ENCODE data around the gene PCDHGA7. TPM values are rescaled to one million over a fixed set of nuclear protein-coding genes. Genes with fewer than 3 reads are reported as not detected.
"Not testable (repeated sequence)": the region's sequence is repeated elsewhere in the genome, so short reads cannot be mapped to it uniquely, and the experiment has no call there.

Gene PCDHGA7
- not detected for total RNA-seq

DNA sequence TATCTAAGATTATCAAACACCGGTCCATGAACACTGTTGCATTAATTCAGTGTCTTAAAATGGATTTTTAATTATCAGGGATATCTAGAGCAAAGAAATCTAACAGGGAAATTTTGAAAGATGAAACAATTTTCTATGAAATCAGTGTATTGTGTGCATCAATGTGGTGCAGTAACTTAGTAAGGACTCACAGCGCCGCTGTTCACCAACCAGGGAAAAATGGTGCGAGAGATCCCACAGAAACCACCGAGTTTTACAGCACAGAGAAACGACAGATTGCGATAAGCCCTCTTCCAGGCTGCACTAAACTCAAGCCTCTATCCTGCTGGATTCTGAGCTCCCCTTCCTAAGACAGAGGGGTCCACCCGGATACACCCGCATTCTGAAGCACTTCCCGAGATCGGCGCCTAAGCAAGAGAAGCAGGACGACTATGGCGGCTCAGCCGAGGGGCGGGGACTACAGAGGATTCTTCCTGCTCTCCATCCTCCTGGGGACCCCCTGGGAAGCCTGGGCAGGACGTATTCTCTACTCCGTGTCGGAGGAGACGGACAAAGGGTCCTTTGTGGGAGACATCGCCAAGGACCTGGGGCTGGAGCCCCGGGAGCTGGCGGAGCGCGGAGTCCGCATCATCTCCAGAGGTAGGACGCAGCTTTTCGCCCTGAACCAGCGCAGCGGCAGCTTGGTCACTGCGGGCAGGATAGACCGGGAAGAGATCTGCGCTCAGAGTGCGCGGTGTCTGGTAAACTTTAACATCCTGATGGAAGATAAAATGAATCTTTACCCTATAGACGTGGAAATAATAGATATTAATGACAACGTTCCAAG is at the start of gene PCDHGA7:
PCDHGA7 (plus strand) TSS at position 274 of the 826 bp plus-strand sequence; CDS start at position 432, 158 bp downstream.
- DNase-seq: no peak

DNA sequence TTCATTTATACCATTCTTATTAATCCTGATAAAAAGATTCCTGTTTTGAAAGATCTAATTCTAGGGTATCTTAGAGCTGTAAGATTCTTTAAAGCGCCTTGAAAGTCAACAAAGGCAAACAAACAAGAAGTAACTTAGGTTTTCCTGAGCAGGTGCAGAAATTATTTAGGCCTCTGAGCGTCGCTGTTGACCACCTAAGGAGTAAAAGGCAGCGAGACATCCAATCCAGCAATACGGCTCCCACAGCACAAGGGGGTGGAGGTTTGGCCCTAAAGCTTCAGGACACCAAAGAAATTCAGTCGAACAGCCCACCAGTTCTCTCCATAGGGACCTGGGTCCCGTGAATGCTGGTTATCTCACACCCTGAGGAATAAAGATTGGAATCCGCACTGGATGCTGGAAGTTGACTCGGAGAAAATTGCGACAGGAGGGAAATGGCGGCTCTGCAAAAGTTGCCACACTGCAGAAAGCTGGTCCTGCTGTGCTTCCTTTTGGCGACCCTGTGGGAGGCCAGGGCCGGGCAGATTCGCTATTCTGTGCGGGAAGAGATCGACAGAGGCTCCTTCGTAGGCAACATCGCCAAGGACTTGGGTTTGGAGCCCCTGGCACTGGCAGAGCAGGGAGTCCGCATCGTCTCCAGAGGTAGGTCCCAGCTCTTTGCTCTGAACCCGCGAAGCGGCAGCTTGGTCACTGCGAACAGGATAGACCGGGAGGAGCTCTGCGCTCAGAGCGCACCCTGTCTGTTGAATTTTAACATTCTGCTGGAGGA is 43.8 kb upstream of the PCDHGA7 start, which contains the start of gene PCDHGA2:
PCDHGA2 (plus strand) TSS at position 223 of the 769 bp plus-strand sequence.
- no peak for DNase-seq

- not testable (repeated sequence) for DNase-seq
Observed at GRCh38 chr5:141340781-141341354, 41.7 kb upstream of the PCDHGA7 start.

DNA sequence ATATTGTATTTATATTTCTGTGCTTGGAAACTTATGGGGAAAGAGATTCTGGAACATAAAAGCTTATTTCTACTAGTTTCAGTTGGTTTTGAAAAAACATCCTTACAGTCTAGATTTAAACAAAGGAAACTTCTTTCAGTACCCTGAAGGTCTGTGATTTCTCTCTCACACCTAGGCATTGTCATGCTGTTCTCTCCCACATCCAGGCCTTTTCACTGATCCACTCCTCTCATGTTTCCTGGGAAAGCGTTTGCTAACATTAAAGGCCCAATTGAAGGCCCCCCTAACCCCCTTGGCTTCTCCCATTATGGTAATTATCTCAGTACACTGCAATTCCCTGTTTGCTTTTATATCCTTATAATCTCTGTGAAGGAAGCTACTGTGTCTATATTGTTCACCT is 39.8 kb upstream of the PCDHGA7 start:
- no peak for DNase-seq

DNA sequence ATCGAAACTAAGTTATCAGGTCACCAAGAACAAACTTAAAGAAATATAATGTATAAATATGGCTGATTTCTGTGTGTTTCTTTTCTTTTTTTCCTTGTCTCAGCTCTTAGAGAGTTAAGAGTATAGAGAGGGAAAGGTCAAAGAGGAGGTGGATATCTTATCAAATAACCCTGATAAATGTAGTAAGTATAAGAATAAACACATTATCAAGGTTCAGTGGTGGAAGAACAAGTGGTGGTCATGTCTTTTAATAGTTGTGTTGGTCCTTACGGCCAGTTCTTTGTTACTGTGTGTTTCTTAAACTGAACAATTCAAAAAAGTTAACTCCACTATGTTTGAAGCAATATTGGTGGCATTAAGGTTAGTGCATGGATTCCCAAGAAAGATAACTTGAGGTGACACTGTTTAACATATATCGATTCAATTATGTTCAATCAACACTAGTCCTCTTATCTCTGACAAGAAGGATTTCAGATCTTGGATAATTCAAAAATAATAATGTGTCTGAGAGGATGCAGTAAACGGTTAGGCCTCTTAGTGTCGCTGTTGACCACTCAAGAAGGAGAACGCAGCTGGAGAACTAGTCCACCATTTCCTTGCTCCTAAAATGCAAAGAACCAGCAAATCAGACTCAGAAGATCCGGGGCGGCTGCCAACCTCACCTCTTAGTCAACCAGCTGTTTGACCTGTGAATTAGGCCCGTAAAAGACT is 39.1 kb upstream of the PCDHGA7 start, which contains the start of gene PCDHGA3:
PCDHGA3 (plus strand) TSS at position 588 of the 711 bp plus-strand sequence. CDS start 205 bp downstream, outside the sequence.
- DNase-seq: no peak

- DNase-seq: no peak
Observed at GRCh38 chr5:141343953-141344463, 38.5 kb upstream of the PCDHGA7 start.

- DNase-seq: no peak
Observed at GRCh38 chr5:141345327-141345726, 37.2 kb upstream of the PCDHGA7 start.

GRCh38 chr5:141346017-141346416 is 36.5 kb upstream of the PCDHGA7 start:
- not testable (repeated sequence) for DNase-seq

GRCh38 chr5:141349917-141350619 is 32.5 kb upstream of the PCDHGA7 start, which contains the start of gene PCDHGB1:
TSS of gene PCDHGB1 (plus strand) at chr5:141350099. CDS start at chr5:141350261, 162 bp downstream.
- peak; percentile 16 for DNase-seq

DNA sequence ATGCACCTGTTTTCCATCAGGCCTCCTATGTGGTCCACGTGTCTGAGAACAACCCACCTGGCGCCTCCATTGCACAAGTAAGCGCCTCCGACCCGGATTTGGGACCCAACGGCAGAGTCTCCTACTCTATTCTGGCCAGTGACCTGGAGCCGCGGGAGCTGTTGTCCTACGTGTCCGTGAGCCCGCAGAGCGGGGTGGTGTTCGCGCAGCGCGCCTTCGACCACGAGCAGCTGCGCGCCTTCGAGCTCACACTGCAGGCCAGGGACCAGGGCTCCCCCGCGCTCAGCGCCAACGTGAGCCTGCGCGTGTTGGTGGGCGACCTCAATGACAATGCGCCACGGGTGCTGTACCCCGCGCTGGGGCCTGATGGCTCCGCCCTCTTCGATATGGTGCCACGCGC is 31.0 kb upstream of the PCDHGA7 start:
- no peak for DNase-seq

DNA sequence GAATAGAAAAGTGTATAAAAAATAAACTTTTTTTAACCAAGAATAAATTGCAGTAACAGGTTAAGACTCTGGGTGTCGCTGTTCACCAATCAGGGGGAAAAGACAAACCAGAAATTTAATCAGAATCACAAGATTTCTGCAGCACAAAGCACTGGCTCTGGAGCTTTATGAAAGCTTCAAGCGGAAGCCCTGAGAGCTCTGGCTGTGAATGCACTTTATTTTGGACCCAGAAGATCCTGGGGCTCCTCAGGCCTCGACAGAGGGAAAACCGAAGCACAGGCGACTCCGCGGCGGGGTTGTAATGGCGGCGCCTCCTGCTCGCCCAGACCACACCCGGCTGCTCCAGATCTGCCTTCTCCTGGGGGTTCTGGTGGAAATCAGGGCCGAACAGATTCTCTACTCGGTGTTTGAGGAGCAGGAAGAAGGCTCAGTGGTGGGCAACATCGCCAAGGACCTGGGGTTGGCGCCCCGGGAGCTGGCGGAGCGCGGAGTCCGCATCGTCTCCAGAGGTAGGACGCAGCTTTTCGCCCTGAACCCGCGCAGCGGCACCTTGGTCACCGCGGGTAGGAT is 27.6 kb upstream of the PCDHGA7 start, which contains the start of gene PCDHGA4:
PCDHGA4 (plus strand) TSS at position 122 of the 570 bp plus-strand sequence; CDS start at position 209, 87 bp downstream.
- no peak for DNase-seq

GRCh38 chr5:141355641-141356040 is 26.9 kb upstream of the PCDHGA7 start:
- DNase-seq: no peak

DNA sequence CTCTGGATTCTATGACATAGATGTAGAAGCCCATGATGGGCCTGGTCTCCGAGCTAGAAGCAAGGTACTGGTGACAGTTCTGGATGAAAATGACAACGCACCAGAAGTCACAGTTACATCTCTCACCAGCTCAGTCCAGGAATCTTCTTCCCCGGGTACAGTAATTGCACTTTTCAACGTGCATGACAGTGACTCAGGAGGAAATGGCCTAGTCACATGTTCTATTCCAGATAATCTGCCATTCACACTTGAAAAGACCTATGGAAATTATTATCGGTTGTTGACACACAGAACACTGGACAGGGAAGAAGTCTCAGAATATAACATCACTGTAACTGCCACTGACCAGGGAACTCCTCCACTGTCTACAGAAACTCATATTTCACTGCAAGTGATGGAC is 26.4 kb upstream of the PCDHGA7 start:
- DNase-seq: no peak

DNA sequence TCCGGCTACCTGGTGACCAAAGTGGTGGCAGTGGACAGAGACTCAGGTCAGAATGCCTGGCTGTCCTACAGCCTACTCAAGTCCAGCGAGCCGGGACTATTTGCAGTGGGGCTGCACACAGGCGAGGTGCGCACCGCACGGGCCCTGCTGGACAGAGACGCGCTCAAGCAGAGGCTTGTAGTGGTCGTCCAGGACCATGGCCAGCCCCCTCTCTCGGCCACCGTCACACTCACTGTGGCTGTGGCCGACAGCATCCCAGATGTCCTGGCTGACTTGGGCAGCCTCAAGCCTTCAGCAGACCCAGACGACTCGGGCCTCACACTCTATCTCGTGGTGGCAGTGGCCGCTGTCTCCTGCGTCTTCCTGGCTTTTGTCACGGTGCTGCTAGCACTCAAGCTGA is 25.6 kb upstream of the PCDHGA7 start:
- no peak for DNase-seq

DNA sequence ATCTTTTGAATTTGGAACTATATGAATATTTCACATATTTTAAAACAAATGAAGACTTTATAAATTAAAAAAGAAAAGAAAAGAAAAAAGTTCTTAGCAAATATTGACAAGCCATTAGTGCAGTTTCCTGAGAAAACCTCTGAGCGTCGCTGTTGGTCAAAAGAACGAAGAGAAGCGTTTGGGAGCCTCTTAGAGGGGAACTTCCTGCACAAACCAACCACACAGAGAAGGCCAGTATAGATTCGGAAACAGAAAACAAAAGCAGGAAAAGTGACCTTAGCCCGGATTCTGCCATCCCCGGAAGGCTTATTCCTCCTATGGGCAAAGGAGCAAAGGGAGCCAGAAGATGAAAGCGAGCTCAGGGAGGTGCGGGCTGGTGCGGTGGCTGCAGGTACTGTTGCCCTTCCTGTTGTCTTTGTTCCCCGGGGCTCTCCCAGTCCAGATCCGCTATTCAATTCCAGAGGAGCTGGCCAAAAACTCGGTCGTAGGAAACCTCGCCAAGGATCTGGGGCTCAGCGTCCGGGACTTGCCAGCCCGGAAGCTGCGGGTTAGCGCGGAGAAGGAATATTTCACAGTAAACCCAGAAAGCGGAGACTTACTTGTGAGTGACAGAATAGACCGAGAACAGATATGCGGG is 22.6 kb upstream of the PCDHGA7 start, which contains the start of gene PCDHGB2:
PCDHGB2 (plus strand) TSS at position 205 of the 637 bp plus-strand sequence; CDS start at position 347, 142 bp downstream.
- no peak for DNase-seq

GRCh38 chr5:141360685-141361084 is 21.9 kb upstream of the PCDHGA7 start:
- no peak for DNase-seq

GRCh38 chr5:141362719-141363118 is 19.8 kb upstream of the PCDHGA7 start:
- no peak for DNase-seq

DNA sequence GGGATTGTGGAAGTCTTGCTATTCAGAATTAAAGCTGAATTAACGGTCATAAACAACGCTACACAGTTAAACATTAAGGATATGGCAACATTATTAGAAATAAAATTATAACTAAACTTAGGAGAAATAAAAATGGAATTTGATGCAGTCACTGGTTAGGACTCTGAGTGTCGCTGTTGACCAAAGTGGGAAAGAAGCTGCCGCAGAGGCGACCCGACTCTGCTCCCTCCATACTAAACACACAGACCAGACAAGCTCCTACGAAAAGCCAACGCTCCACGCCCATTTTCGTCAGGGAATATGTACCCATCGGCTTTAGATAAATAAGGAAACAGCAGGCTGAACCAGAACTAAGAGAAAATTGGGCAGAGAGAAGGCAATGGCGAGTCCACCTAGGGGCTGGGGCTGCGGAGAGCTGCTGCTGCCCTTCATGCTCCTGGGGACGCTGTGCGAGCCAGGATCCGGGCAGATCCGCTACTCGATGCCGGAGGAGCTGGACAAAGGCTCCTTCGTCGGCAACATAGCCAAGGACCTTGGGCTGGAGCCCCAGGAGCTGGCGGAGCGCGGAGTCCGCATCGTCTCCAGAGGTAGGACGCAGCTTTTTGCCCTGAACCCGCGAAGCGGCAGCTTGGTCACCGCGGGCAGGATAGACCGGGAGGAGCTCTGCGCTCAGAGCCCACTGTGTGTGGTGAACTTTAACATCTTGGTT is 18.4 kb upstream of the PCDHGA7 start, which contains the start of gene PCDHGA5:
PCDHGA5 (plus strand) TSS at position 211 of the 709 bp plus-strand sequence; CDS start at position 380, 169 bp downstream.
- no peak for DNase-seq

Data from effector CD4-positive, alpha-beta T cell (primary cell).